CD4-positive, alpha-beta T cell (primary cell): ENCODE data around the gene PCDHA7. TPM values are rescaled to one million over a fixed set of nuclear protein-coding genes. Genes with fewer than 3 reads are reported as not detected.
"Not testable (repeated sequence)": the region's sequence is repeated elsewhere in the genome, so short reads cannot be mapped to it uniquely, and the experiment has no call there.

Source experiments
- ATAC-seq: fragments of 200-7000 bp; cut with Tn5 transposase; one replicate; pipeline ENCODE4 v1.10.0; 2022; ENCODE audit warnings: mild to moderate bottlenecking; ENCODE audit not compliant: poor library complexity
- CTCF ChIA-PET: fragments of 350-600 bp; sonication (Branson Sonifier 250); formaldehyde crosslinking; loops from one replicate; lab custom pipeline; 2021; ENCODE audit warnings: antibody characterized with exemption, inconsistent platforms; lab: Charles Lee
- POLR2A ChIA-PET: fragments of 350-600 bp; sonication (Branson Sonifier 250); formaldehyde crosslinking; loops from one replicate; lab custom pipeline; 2021; ENCODE audit warnings: antibody characterized with exemption, inconsistent platforms; lab: Charles Lee
- DNase-seq, 14 experiments: peaks; one replicate each; pipeline ENCODE4 v3.0.0-alpha.2; 2013 to 2020; ENCODE audit warnings: mixed read lengths in 2 of 14
- H3K27ac ChIP-seq, 2 donors: one replicate each; pipeline versions ENCODE4 v1.5.1 to v1.7.0; 2013; ENCODE audit warnings: low read length in 2 of 2, low read depth in 1 of 2, mild to moderate bottlenecking in 1 of 2
- H3K27me3 ChIP-seq, 2 experiments: 1 replicate in 1 of 2; 2 replicates in 1 of 2; pipeline versions ENCODE4 v1.6.1 to v1.7.0; 2013; ENCODE audit warnings: low read length in 2 of 2, control low read depth in 1 of 2, mild to moderate bottlenecking in 1 of 2, moderate library complexity in 1 of 2; ENCODE audit not compliant: insufficient read depth in 2 of 2, control insufficient read depth in 1 of 2
- H3K36me3 ChIP-seq: one replicate; pipeline ENCODE4 v1.6.1; 2013; ENCODE audit warnings: low read length, control low read depth; ENCODE audit not compliant: insufficient read depth
- H3K4me1 ChIP-seq: one replicate; pipeline ENCODE4 v1.6.1; 2013; ENCODE audit warnings: low read length, control low read depth; ENCODE audit not compliant: insufficient read depth
- H3K4me3 ChIP-seq: one replicate; pipeline ENCODE4 v1.5.1; 2013; ENCODE audit warnings: mild to moderate bottlenecking, low read length, moderate library complexity
- H3K9me3 ChIP-seq, 2 experiments: 1 replicate in 1 of 2; 2 replicates in 1 of 2; pipeline versions ENCODE4 v1.6.1 to v1.7.0; 2013; ENCODE audit warnings: low read length in 2 of 2, mild to moderate bottlenecking in 2 of 2, control low read depth in 1 of 2, moderate library complexity in 1 of 2; ENCODE audit not compliant: control insufficient read depth in 1 of 2, insufficient read depth in 1 of 2
- H3K27ac Mint-ChIP-seq: one replicate; pipeline ENCODE4 v1.8.0; 2020; ENCODE audit warnings: mixed read lengths
- H3K27me3 Mint-ChIP-seq: one replicate; pipeline ENCODE4 v1.8.0; 2021; ENCODE audit warnings: mixed read lengths
- H3K36me3 Mint-ChIP-seq: one replicate; pipeline ENCODE4 v1.8.0; 2021; ENCODE audit warnings: low read depth, mixed read lengths
- H3K4me1 Mint-ChIP-seq: one replicate; pipeline ENCODE4 v1.8.0; 2021; ENCODE audit warnings: low read depth, mixed read lengths
- H3K4me3 Mint-ChIP-seq: one replicate; pipeline ENCODE4 v1.8.0; 2020; ENCODE audit warnings: mild to moderate bottlenecking, mixed read lengths
- H3K9me3 Mint-ChIP-seq: one replicate; pipeline ENCODE4 v1.8.0; 2020; ENCODE audit warnings: mixed read lengths
- intact Hi-C, 2 experiments: fragments of 100-400 bp; cut with DNase I in 1 of 2; cut with micrococcal nuclease in 1 of 2; formaldehyde crosslinking; loops; one replicate each; pipeline versions ENCODE4 v1.15.1 to v1.9.0; 2023 to 2025; cut with DNase I, micrococcal nuclease
- total RNA-seq, 174 experiments: library from RNA in 2 of 174; stranded (reverse) in 2 of 174; gene quantifications; one replicate each; pipeline ENCODE4 v1.2.3 and lab custom pipeline; 2021 to 2026
- TF ChIP-seq, protein P1 (sequence below): fragments of 200-600 bp; IDR thresholded peaks from one replicate; pipeline ENCODE4 v1.8.0; 2022; ENCODE audit warnings: antibody characterized with exemption, mild to moderate bottlenecking

PCDHA7 gene
- total RNA-seq, 2 experiments from 2014 or later = not detected

- no peaks in the 10 kb centered on the region for H3K4me1 ChIP-seq
- H3K27me3 ChIP-seq = peaks cover 16 to 22% of the 10 kb centered on the region in 2 experiments
- TF ChIP-seq, protein P1, sequence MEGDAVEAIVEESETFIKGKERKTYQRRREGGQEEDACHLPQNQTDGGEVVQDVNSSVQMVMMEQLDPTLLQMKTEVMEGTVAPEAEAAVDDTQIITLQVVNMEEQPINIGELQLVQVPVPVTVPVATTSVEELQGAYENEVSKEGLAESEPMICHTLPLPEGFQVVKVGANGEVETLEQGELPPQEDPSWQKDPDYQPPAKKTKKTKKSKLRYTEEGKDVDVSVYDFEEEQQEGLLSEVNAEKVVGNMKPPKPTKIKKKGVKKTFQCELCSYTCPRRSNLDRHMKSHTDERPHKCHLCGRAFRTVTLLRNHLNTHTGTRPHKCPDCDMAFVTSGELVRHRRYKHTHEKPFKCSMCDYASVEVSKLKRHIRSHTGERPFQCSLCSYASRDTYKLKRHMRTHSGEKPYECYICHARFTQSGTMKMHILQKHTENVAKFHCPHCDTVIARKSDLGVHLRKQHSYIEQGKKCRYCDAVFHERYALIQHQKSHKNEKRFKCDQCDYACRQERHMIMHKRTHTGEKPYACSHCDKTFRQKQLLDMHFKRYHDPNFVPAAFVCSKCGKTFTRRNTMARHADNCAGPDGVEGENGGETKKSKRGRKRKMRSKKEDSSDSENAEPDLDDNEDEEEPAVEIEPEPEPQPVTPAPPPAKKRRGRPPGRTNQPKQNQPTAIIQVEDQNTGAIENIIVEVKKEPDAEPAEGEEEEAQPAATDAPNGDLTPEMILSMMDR = no peak
- H3K36me3 ChIP-seq = no peaks in the 10 kb centered on the region
- no peak for ATAC-seq
- Mint-ChIP-seq H3K9me3 (peaks cover 16% of the 10 kb centered on the region), H3K27ac (no peak overlapping the region), H3K36me3 (peaks cover 27% of the 10 kb centered on the region), H3K4me3 (no peak overlapping the region), H3K4me1 (no peaks in the 10 kb centered on the region), H3K27me3 (peaks cover 55% of the 10 kb centered on the region)
- ChIA-PET CTCF (no interaction called here), POLR2A (no interaction called here)
- DNase-seq = no peak
- peaks cover 31 to 47% of the 10 kb centered on the region in 2 experiments for H3K9me3 ChIP-seq
- no peak overlapping the region for H3K27ac ChIP-seq
- no peak overlapping the region for H3K4me3 ChIP-seq
- intact Hi-C loops = no loop called here
Measured at GRCh38 chr5:140796718-140797095, 37.4 kb upstream of the PCDHA7 start.

DNA sequence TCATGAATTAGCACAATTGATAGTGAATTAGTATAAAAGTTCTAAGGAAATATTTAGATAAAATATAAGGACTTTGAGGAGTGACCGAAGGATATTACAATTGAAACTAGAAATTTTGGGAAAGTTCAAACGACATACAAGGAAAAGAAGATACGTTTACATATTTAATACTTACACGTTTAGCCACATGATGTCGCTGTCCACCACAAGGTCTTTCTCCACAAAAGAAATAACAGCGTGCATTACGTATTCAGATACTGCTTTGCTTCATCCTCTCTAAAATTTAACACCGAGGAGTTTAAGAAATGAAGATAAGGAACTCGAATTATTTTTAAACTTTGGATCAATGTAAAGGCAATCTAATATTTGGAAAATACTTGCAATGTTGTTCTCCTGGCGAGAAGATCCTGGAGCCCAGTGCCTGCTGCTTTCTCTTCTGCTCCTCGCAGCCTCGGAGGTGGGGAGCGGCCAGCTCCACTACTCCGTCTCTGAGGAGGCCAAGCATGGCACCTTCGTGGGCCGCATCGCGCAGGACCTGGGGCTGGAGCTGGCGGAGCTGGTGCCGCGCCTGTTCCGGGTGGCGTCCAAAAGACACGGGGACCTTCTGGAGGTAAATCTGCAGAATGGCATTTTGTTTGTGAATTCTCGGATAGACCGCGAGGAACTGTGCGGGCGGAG is 33.1 kb upstream of the PCDHA7 start, which contains the start of gene PCDHA3:
Gene PCDHA3, plus strand, starts transcription at position 242 of the 678 bp plus-strand sequence.
- Histone ChIP-seq H3K9me3 (peaks cover 27 to 34% of the 10 kb centered on the region in 2 experiments), H3K36me3 (no peaks in the 10 kb centered on the region), H3K4me3 (no peak within 1 kb of the TSS), H3K27me3 (peaks cover 10 to 11% of the 10 kb centered on the region in 2 experiments), H3K4me1 (no peaks in the 10 kb centered on the region), H3K27ac (no peak within 1 kb of the TSS)
- CTCF ChIA-PET = no interaction called here
- Mint-ChIP-seq H3K36me3 (peaks cover 28% of the 10 kb centered on the region), H3K27me3 (peaks cover 46% of the 10 kb centered on the region), H3K27ac (no peak within 1 kb of the TSS), H3K9me3 (peaks cover 20% of the 10 kb centered on the region), H3K4me1 (no peaks in the 10 kb centered on the region), H3K4me3 (no peak within 1 kb of the TSS)
- POLR2A ChIA-PET = no interaction called here
- TF ChIP-seq, protein P1 = no peak
- DNase-seq = no peak
- intact Hi-C loops = no loop called here
- ATAC-seq = no peak

GRCh38 chr5:140801494-140801841 is 32.6 kb upstream of the PCDHA7 start:
- Mint-ChIP-seq H3K27ac (no peak overlapping the region), H3K9me3 (peaks cover 22% of the 10 kb centered on the region), H3K36me3 (peaks cover 28% of the 10 kb centered on the region), H3K27me3 (peaks cover 51% of the 10 kb centered on the region), H3K4me3 (no peak overlapping the region), H3K4me1 (no peaks in the 10 kb centered on the region)
- no peak for DNase-seq
- CTCF ChIA-PET = no interaction called here
- intact Hi-C loops = no loop called here
- Histone ChIP-seq H3K4me3 (no peak overlapping the region), H3K9me3 (peaks cover 26 to 29% of the 10 kb centered on the region in 2 experiments), H3K27ac (no peak overlapping the region), H3K4me1 (no peaks in the 10 kb centered on the region), H3K36me3 (no peaks in the 10 kb centered on the region), H3K27me3 (peaks cover 11 to 12% of the 10 kb centered on the region in 2 experiments)
- POLR2A ChIA-PET = no interaction called here
- TF ChIP-seq, protein P1 = no peak
- ATAC-seq = no peak

GRCh38 chr5:140802381-140802780 is 31.7 kb upstream of the PCDHA7 start:
- H3K9me3 ChIP-seq = peaks cover 26 to 27% of the 10 kb centered on the region in 2 experiments
- H3K4me3 ChIP-seq, POLR2A ChIA-PET, H3K4me1 Mint-ChIP-seq, DNase-seq, H3K4me1 ChIP-seq, intact Hi-C loops, H3K36me3 ChIP-seq, H3K27ac ChIP-seq, H3K4me3 Mint-ChIP-seq, H3K27ac Mint-ChIP-seq, ATAC-seq, CTCF ChIA-PET: not testable (repeated sequence)
- Mint-ChIP-seq H3K27me3 (peaks cover 54% of the 10 kb centered on the region), H3K36me3 (peaks cover 28% of the 10 kb centered on the region), H3K9me3 (peaks cover 25% of the 10 kb centered on the region)
- peaks cover 14 to 21% of the 10 kb centered on the region in 2 experiments for H3K27me3 ChIP-seq
